PFSK-1 (cell line): ENCODE data around the gene CD55. TPM values are rescaled to one million over a fixed set of nuclear protein-coding genes. Genes with fewer than 3 reads are reported as not detected.

Source experiments
- FOXP2 ChIP-seq: optimal IDR thresholded peaks from 2 replicates; pipeline ENCODE3; 2011; ENCODE audit warnings: borderline replicate concordance, control low read depth, inconsistent platforms; ENCODE audit not compliant: insufficient read depth; ENCODE audit errors: extremely low read length, extremely low read depth
- POLR2AphosphoS5 ChIP-seq: IDR thresholded peaks from 2 replicates; pipeline ENCODE4 v1.6.1; 2012; ENCODE audit warnings: low read depth, mild to moderate bottlenecking, control low read depth, low read length, moderate library complexity
- REST ChIP-seq, 2 experiments: IDR thresholded peaks; 2 replicates each; pipeline versions ENCODE4 v1.6.1 to v1.8.0; 2011 to 2012; ENCODE audit warnings: low read depth in 2 of 2, low read length in 2 of 2, control low read depth in 1 of 2, inconsistent platforms in 1 of 2, mild to moderate bottlenecking in 1 of 2, moderate library complexity in 1 of 2; ENCODE audit not compliant: insufficient read depth in 1 of 2
- SIN3A ChIP-seq: IDR thresholded peaks from 2 replicates; pipeline ENCODE4 v1.6.1; 2012; ENCODE audit warnings: mild to moderate bottlenecking, low read length, moderate library complexity, borderline replicate concordance; ENCODE audit not compliant: insufficient read depth
- TAF1 ChIP-seq: IDR thresholded peaks from 2 replicates; pipeline ENCODE4 v1.6.1; 2012; ENCODE audit warnings: low read length, control low read depth, borderline replicate concordance; ENCODE audit not compliant: insufficient read depth
- polyA plus RNA-seq: library from polyadenylated mRNA; unstranded; fragments of >200 nt; gene quantifications from one replicate; pipeline ENCODE4 v1.2.1, GENCODE V29; 2012; ENCODE audit warnings: low read depth, missing spikeins; ENCODE audit not compliant: insufficient read length

Gene CD55
- 130 TPM for polyA plus RNA-seq

- TF ChIP-seq SIN3A (peak; percentile 23; the same call in 1 of the 2 replicates), TAF1 (no peak), REST (IDR thresholded peaks at IDR 0.05; ENCODE audit: insufficient read depth in 1 of 2, low read depth in 2 of 2, low read length in 2 of 2) (no peak), FOXP2 (peak; percentile 96), POLR2AphosphoS5 (peak; percentile 23)
Measured at GRCh38 chr1:207321079-207321789, at the start of gene CD55. CD55 (plus strand) TSS chr1:207321678; CDS start chr1:207321766, 88 bp downstream.

GRCh38 chr1:207274882-207275281, 46.6 kb upstream of the CD55 start:
- TF ChIP-seq REST (IDR thresholded peaks at IDR 0.05; ENCODE audit: insufficient read depth in 1 of 2, low read depth in 2 of 2, low read length in 2 of 2) (no peak), SIN3A (no peak), POLR2AphosphoS5 (no peak), FOXP2 (no peak), TAF1 (no peak)

- TF ChIP-seq TAF1 (no peak), REST (IDR thresholded peaks at IDR 0.05; ENCODE audit: insufficient read depth in 1 of 2, low read depth in 2 of 2, low read length in 2 of 2) (no peak), SIN3A (no peak), FOXP2 (no peak)
Measured at GRCh38 chr1:207276465-207276864, 45.0 kb upstream of the CD55 start.

GRCh38 chr1:207277241-207277640, 44.2 kb upstream of the CD55 start:
- no peak for TF ChIP-seq POLR2AphosphoS5
- no peak for TF ChIP-seq TAF1
- no peak for TF ChIP-seq REST (IDR thresholded peaks at IDR 0.05; ENCODE audit: insufficient read depth in 1 of 2, low read depth in 2 of 2, low read length in 2 of 2)
- TF ChIP-seq FOXP2: no peak
- TF ChIP-seq SIN3A: no peak

- TF ChIP-seq REST (IDR thresholded peaks at IDR 0.05; ENCODE audit: insufficient read depth in 1 of 2, low read depth in 2 of 2, low read length in 2 of 2): no peak
- TF ChIP-seq FOXP2: no peak
- no peak for TF ChIP-seq SIN3A
- TF ChIP-seq TAF1: no peak
- no peak for TF ChIP-seq POLR2AphosphoS5
Measured at GRCh38 chr1:207279652-207280051, 41.8 kb upstream of the CD55 start.
